Fibroblast of the conjunctiva (primary cell): Measurements from ENCODE around the gene SOX1.

Experiments used
- DNase-seq: peaks from one replicate; pipeline ENCODE4 v3.0.0-alpha.2; 2010; ENCODE audit warnings: low read depth

Gene SOX1

GRCh38 chr13:112067116-112067741, at the start of gene SOX1:
TSS of gene SOX1 (plus strand) at chr13:112067149. CDS start at chr13:112067659, 510 bp downstream.
- no peak for DNase-seq

DNA sequence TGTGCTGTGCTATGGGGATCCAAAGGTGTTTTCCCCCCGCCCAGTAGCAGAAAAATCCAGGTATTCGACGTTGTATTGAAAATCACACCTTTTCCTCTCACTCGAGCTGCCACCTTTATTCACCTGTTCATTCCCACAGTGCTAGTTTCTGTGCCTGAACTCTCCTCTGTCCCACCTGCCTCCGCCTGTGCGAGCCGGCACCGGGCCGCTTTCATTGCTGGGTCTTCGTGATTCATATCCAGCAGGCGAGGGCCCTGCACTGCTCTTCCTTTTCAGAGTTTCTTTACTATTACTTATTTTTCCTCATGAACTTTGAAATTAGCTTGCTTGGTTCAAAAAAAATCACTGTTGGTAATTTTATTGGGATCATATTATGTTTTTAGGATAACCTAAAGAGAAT, 42.4 kb upstream of the SOX1 start:
- DNase-seq = no peak

- DNase-seq = no peak
Observed at GRCh38 chr13:112027250-112027649, 39.7 kb upstream of the SOX1 start.

GRCh38 chr13:112028481-112028880, 38.5 kb upstream of the SOX1 start:
- DNase-seq = no peak

- DNase-seq = no peak
Observed at GRCh38 chr13:112029143-112029542, 37.8 kb upstream of the SOX1 start.

- DNase-seq = no peak
Observed at GRCh38 chr13:112032186-112032993, 34.6 kb upstream of the SOX1 start.

- no peak for DNase-seq
Observed at GRCh38 chr13:112034231-112034630, 32.7 kb upstream of the SOX1 start.

GRCh38 chr13:112034846-112035245, 32.1 kb upstream of the SOX1 start:
- DNase-seq = no peak

DNA sequence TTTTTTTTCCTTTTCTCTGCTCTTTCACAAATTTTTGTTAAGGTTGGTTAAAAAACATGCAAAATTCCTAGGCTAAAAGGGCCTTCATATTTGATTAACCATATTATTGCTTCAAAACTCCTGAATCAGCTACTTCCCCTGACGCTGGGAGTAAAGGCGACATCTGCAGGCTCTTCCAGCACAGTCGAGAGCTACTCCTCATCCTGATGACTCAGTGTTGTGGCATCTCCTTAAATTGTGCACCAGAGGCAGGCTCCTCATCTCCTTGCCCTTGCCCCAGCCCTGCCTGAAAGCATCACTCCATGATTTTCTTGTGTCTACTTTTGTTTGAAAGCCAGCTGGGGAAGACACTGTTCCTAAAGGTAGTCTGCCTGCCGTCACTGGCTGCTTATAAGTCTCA, 24.5 kb upstream of the SOX1 start:
- DNase-seq = no peak

GRCh38 chr13:112052213-112052612, 14.7 kb upstream of the SOX1 start:
- no peak for DNase-seq

DNA sequence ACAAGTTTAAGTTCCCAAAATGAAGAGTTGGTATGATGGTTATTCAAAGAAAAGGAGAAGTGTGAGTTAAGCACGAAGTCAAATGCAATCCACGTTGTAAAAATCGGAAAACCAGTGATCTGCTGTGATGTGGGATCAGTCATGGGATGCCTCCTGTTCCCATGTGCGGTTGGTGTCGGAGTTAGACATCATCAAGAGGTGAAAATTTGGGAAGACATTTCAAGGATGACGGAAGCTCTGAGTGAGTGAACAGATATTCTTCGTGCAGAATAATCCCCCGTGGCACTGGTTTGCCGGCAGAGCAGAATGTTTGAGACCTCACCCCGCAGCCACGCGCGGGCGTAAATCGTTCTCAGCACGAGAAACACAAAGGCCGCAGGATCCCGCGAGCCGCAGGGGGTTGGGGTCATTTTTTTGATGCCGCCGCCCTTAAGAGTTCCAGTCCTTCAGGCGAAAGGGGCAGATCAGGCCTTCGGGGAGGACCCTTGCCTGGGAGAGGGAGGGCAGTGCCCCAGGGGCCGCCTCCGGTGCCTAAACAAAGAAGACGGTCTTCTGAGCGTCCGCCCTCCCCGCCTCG, 13.7 kb upstream of the SOX1 start:
- no peak for DNase-seq

DNA sequence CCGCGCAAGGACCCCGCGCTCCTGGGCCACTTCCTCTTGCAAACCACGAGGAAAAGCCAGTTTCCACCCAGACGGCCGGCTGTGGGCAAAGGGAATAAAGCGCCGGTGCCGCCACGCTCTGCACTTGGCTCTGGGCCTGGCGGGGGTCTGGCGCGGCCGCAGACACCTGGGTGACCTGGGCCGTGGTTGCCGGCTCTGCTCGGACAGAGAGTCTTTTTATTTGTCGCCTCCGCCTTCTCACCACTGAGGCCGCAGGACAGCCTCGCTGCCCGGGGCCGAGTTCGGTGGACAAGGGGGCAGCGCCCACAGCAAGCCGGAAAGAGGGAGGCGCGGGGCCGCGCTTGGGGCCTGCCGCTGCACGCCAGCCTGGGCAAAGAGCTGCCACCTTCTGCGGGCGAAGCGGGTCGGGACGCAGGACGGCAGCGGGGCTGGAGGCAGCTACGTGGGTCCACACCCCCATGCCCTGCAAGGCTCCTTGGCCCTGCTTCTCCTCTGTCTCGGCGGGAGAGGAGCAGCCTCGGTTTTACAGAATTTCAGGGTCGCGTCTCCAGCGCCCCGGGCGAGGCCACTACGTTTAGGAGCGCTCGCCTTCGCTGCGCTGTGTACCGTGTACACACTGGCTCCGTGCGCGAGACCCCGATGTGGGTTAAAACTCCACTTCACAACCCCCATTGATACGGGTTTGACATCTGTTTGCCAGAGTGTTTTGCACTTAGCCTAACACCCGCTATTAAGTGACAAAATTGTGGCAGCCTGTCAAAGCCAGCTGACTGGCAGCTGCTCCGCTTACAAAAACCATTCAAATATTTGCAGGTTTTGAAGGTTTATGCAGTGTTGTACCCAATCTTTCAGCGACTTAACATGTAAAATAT, 13.0 kb upstream of the SOX1 start:
- no peak for DNase-seq

- DNase-seq = no peak
Observed at GRCh38 chr13:112054616-112055015, 12.3 kb upstream of the SOX1 start.

- DNase-seq = no peak
Observed at GRCh38 chr13:112055036-112055914, 11.7 kb upstream of the SOX1 start.

- no peak for DNase-seq
Observed at GRCh38 chr13:112055915-112056269, 11.1 kb upstream of the SOX1 start.

DNA sequence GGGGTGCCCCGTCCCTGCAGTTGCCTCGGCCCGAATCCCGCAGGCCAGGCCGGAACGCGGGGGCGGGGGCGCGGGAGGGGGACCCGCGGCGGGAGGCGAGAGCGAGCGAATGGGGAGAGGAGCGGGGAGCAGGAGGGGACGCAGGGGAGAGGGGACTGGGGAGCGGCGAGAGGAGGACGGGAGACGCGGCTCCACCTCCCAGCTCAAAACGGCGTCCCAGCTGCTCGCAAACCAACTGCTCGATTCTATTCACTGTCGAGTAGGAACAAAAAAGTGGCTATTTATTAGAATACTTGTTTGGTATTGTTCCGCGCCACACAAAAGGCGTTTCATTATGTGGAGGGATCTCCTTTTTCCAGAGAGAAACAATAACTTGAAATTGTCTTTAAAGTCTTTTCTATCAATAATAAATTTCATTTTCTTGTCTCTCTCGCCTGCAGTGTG, 10.6 kb upstream of the SOX1 start:
- DNase-seq = no peak

DNA sequence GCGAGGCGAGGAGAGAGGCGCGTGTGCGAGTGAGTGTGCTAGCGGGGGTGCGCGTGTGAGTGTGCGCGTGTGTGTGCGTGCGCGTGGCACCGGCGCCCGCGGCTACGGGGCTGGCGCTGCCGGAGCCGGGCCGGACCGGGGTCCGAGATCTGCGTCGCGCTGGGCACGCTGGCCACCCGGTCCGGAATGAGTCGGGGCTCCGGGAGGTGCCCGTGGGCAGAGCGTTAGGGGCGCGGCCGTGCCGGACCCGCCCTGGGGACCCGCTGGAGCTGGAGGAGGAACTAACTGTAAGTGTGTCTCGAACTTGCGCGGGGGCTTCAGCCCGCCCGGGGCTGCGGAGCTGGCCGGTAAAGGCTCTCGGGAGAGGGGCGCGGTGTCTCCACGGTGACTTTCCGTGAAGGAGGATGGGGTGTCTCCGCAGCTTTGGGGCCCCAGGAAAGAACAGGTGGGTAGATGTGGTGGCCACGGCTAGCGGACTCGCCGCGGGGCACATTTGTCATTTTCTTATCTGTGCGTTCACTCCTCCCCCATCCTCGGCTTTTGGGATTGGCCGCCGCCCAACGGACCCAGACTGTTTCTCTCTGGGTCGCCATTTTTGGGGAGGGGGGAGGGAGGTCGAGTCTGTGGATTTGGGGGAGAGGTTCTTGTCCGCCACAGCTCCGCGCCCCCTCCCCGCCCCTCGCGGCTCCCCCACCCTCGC, 10.1 kb upstream of the SOX1 start:
- DNase-seq = no peak

DNA sequence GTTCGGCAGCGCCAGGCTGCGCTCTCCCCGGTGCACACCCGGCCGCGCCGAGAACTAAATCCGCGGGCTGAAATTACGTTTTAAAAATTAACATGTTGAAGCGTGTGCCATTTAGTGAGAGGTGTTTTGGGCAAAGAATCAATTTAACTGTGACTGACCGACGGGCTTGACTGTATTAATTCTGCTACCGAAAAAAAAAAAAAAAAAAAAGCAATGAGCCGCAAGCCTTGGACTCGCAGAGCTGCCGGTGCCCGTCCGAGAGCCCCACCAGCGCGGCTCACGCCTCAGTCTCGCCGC, 9.6 kb upstream of the SOX1 start:
- DNase-seq = no peak

- DNase-seq = no peak
Observed at GRCh38 chr13:112057736-112058518, 9.0 kb upstream of the SOX1 start.

- DNase-seq = no peak
Observed at GRCh38 chr13:112058519-112058873, 8.5 kb upstream of the SOX1 start.
